HG02981 (cell line): Measurements from ENCODE around the gene NELFB.

Source experiments
- ATAC-seq: cut with Tn5 transposase; IDR thresholded peaks from one replicate; pipeline ENCODE4 v1.9.1; 2021; ENCODE audit warnings: mild to moderate bottlenecking, moderate library complexity; ENCODE audit not compliant: unreplicated experiment

NELFB gene

DNA sequence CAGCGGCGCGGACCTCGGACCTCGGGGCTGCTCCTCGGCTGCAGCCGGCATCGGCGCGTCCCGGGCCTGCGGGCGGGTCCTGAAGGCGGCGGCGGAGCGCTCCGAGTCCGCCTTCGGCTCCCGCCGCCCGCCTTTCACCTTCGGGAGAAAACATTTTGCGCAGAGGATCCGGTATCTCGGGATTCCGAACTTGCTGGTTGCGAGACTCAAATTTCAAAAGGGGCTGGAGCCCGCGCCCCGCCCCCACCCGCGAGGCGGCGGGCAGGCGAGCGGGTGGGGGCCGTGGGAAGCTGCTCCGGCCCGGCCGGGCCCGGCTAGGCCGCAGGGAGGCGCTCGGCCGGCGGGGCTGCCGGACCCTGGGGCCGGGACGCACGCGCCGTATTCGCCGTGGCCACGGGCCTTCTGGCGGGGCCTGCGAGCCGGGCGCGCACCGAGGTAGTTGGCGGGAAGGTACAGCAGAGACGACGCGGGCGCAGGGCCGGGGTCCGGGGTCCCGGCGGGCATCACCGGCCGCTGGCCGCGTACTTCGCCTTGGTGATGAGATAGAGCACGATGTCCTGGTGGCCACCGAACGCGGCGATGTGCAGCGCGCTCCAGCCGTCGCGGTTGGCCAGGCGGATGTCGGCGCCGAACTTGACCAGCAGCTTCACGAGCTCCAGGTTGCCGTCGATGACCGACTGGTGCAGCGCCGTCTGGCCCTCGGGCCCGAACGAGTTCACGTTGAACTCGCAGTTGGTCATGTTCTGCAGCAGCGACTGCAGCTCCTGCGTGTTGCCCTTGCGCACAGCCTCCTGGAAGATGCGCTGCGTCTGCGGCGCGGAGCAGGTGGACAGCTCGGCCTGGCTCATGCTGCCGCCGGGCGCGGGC lies 46.2 kb downstream of the NELFB start:
- ATAC-seq: no peak

DNA sequence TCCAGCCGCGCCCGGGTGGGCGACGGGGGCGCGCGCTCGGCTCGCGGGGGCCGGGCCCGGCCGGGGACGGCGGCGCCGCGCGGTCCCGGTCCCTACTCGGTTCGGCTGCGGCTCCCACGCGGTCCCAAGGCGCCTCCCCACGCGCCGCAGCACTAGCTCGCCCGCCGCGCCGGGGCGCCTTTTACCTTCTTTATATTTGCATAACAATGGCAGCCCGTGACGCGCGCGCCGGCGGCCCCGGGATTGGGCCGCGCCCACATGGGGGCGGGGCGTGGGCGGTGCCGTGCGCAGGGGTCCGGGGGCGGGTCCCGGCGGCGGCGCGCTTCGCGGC lies 47.0 kb downstream of the NELFB start, which contains the start of gene NRARP:
TSS of gene NRARP (minus strand) at position 154 of the 331 bp plus-strand sequence. CDS start 343 bp downstream, outside the sequence.
- peak; percentile 55 for ATAC-seq

DNA sequence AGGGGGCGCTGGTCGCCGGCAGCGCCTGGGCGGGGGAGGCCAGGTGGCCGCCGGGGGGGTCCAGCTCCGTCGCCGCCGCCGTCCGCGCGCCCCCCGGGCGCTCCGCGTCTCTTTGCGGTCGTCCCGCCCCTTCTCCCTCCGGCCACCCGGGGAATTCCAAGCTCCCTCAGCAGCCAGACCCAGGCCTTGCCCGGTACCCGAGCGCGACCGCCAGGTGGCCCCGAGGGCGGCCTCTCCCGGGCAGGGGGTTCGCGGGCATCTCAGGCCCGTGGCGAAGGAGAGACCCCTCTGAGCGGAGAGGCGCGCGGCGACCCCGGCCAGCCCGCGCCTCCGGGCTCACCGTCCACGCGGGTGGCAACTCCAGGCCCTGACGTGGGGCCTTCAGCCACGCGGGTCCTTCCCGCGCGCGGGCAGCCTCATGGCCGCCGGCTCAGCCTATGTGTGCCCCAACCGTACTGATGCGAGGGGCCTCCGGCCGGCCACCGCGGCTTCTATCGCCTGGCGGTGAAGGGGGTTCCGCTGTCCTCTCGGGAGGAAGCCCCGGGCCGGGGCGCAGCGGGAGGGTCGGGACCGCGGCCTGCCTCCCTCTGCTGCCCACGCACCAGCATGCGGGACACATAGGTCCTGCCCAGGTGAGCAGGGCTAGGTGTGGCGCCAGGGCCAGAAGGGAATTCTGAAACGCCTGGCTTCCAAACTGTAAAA lies 47.5 kb downstream of the NELFB start:
- peak; percentile 36 for ATAC-seq

DNA sequence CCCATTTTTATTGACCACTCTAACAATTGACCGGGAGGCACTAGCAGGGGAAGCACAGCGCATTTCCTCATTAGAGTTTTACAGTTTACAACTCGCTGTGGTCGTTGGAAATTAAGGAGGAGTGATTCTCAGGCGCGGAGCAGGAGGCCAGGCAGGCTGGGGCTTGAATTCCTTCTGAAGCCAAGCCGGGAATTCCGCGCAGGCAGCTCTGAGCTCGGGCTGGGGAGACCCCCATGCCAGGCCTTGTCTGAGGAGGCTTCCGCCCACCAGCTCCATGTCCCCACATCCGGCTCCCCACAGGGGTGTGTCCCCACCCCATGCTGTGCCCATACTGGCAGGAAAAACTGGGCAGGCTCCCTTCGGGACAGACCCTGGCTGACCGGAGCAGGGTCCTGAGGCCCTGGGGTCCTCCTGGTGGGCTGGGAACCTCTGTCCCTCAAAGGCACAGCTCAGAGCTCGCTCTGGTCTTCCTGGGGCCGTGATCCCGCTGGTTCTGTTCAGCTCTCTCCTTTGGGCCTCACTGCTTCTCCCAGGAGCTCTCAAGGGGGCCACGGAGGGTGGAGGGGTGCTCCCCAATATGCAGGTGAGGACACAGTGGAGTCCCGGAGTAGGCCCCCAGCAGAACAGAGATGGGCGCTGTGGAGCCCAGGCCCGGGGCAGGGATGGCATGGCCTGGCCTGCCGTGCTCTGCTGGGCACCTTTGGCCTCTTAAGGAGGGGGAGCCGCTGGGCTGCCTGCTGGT lies 48.2 kb downstream of the NELFB start:
- no peak for ATAC-seq

DNA sequence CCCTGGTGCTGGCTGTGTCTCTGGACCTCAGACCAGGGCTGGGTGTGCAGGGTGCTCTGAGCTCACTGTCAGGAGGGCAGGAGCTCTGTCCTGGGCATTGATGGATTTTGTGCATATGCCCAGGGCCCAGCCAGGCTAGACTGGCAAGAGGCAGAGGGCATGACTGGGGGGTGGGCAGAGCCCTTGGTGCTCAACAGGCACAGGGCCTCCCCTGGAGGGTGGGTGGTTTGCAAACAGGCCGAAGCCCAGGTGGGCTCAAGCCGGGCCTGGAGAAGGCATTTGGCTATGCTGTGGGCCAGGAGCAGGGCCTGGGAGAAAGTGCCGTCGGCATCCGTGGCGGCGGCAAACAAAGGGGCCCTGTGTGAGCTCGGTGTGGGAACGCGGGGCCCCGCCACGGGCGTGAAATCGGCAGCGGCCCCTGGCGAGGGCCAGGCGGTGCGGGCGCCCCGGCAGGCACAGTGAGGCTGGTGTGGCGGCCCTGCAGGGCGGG lies 48.8 kb downstream of the NELFB start:
- no peak for ATAC-seq

DNA sequence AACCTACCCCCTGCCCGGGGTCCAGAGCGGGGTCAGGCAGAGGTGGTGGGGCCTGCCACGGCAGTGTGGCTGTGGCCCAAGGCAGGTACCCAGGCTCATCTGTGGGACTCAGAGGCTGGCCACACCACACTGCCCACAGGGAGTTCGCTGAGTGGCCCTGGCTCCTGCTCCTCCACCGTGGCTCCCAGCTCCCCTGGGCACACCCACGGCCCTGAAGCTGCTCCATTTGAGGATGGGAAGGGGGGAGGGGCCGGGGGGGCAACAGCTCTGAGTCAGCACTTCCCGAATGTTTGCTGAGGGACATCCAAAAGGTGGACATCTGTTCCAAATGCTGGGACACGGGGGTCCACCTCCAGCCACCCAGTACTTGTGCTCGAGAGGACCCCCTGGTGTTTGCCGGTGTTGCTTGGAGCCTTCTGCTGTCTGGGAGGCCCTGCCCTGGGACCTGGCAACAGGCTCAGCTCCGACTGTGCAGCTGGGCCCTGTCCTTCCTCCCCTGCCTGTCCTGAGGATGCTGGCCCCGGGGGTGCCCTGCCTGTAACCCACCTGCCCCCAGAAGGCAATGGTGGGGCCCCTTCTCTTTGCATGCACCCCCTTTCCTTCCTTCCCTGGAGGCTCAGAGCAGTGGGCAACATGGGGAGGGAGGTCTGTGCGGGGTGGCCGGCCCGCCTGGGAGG lies 49.4 kb downstream of the NELFB start:
- no peak for ATAC-seq

DNA sequence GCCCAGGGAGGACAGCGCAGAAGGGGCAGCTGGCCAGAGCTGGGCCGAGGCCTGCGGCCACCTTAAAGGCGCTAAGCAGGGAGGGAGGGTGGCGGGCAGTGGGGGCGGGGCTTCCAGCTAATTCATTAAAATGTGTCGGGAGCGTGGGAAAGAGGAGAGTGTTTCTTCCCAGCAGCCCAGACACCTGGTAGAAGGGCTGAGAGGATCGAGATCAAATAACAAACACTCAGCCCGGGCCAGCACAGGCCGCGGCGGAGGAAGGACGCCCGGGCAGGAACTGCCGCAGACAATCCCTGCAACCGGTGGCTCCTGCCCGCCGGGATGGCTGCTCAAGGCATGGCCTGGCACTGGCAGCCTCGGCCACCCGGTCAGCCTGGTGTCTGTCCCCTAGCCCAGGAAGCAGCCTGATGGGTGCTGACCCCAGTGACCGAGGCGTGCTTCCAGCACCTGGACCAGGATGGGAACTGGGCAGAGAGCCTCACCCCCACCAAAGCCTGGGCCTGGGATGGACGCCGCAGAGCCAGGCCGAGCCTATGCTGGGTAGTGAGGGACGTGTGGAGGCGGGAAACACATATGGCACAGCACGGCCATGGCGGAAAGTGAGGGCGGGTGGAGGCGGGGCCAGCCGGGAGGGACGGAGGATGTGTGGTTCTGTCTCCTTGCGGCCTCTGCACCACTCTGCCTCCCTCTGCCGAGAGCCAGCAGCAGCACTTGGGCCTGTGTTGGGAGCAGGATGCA lies 50.1 kb downstream of the NELFB start:
- ATAC-seq: no peak

DNA sequence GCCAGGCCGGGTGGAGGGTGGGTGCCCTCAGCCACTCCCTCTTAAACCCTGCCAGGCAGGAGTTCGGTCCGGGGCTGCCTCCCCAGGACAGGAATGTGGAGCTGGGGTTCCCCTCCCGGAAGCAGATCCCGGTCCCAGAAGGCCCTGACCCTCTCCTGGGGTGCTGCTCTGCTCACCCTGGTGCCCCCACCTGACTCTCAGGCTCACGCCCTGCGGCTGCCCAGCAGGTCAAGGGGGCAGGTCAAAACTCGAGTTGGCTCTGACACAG lies 50.6 kb downstream of the NELFB start:
- no peak for ATAC-seq

DNA sequence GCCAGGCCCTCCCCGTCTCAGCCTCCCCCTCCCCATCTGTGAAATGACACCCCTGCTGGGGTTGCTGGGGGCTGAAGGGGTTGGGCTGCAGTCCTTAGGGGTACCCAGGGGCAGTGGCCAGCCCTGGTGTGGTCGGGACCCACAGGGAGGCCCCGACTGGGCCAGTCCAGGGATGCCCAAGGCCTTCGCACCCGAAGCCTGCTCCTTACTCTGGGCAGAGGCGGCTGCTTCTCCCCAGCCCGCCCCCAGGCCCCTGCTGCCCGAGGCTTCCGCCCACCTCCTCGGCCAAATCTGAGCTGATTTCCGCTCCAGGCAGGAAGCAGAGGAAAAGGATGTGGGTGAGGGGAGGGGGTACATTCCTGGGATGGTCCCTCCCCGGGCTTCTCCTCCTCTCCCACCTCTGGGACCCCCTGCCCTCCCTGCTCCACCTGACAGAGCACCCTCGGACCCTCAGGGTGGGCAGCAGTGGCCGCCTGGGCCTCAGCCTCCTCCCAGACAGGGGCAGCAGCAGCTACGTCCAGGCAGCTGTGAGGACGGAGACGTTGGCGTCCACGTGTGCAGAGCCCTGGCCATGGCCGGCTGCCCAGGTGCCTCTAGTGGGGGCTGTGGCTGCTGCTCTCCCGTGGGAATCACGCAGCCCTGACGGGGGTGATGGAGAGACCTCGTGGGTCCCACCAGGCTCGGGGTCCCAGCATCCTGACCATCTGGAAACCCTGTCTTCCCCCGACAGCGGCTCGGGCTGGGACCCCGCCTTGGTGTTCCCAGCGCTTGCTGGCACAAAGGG lies 51.1 kb downstream of the NELFB start:
- ATAC-seq: no peak

DNA sequence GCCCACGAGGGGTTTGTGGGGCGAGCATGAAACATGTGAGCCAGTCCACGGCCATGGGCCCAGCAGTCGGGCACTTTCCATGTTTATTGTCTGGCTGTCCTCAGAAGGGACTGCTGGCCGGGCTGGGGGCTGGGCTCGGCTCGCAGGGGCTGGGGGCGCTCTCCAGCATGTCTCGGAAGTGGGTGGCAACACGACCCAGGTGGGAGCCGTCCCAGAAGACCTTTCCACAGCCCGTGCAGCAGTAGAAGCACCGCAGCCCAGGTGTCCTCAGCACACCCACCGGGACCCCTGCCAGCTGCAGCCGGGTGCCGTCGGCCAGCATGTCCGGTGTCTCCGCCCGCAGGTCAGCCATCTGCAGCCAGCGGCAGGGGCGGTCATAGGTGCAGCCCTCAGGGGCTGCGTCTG lies 51.7 kb downstream of the NELFB start:
- no peak for ATAC-seq

DNA sequence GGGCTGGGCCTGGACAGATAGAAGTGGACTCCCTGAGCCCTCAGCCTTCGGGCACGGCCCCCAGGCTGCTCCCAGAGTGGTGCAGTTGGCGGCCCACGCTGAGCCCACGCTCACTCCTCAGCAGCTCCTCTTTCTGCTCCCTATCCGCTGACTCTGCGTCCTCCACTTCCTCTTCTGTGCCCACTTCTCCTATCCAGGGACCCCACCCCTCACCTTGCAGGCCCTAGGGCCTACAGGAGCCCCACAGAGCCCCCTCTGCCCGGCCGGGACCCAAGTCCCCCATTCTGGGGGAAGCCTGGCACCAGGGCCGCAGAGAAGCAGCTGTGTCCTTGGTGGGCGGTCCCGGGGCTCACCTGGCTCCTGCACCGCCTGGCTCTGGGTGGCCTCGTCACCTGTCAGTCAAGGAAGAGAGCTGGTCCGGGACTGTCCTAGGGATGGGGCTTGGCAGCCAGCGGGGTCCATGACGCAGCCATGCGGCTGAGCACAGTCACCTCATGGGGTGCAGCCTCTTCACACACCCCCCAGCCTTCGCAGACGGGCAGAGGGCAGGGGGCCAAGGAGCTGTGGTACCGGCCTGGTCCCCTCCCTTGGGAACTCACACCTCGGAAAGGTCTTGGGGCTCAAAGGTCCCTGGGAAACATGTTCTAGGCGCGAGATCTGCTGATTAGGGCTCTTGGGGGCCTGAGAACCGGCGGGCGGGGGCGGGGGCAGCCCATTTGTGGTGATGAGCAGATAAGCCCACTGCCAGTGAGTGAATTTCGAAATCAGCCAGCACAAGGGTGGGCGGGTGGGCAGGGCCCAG lies 52.3 kb downstream of the NELFB start:
- no peak for ATAC-seq

DNA sequence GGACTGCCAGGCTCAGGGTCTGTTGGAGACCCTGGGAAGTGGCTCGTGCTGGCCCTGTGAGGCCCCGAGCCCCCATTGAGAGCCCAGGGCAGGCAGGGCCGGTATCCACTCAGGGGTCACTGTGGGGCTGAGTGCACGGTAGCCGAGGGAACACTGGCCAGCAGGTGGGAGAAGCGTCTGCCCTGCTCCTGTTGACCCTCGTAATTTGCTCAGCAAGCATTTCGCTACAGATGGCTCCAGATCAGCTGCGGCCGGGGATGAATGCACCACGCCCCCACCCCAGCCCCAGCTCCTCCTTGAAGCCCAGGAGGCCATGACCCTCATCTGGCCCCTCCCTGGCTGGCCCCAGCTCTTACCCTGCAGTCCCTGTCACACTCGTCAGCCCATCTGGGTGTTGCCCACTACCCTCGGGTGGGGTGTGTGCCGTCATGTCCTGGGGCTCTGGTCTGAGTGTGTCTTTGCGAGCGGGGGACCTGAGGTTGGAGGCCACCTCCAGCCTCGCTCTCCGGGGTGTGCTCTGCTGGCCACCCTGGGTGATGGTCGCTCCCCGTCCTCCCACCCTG lies 53.0 kb downstream of the NELFB start:
- no peak for ATAC-seq

DNA sequence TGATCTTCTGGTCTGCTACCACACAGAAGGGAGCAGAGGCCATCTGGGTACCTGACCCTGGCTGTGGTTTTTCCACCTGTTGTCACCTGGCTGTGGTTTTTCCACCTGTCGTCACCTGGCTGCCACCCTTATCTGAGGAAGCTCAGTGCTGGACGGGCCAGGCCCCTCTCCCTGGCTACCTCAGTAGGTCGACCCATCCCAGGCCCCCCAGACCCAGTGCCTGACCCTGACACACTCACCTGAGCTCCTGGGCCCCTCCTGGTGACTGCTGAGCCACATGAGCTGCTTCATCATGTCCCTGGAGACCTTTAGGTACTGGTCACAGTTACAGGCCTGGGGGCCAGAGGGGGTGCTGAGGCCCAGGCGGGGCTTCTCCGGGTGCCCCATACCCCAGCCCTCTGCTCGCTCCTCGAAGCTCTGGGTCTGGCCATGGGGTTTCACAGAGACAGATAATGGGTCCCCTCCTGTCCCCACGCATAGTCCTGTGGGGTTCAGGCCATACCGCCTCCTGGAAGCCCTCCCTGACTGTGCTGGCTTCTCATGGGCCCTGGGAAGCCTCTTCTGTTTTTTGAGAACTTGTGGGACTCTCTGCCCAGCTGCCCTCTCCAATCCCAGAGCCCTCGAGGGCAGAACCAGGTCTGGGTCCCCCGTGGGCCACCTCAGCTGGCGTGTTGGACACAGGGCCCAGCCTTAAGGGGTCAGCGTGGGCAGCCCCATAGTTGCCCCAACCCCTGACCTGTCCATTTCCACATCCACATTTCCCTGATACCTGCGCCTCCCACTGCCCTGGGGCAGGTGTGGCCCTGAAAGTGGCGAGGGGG lies 54.5 kb downstream of the NELFB start:
- ATAC-seq: no peak

DNA sequence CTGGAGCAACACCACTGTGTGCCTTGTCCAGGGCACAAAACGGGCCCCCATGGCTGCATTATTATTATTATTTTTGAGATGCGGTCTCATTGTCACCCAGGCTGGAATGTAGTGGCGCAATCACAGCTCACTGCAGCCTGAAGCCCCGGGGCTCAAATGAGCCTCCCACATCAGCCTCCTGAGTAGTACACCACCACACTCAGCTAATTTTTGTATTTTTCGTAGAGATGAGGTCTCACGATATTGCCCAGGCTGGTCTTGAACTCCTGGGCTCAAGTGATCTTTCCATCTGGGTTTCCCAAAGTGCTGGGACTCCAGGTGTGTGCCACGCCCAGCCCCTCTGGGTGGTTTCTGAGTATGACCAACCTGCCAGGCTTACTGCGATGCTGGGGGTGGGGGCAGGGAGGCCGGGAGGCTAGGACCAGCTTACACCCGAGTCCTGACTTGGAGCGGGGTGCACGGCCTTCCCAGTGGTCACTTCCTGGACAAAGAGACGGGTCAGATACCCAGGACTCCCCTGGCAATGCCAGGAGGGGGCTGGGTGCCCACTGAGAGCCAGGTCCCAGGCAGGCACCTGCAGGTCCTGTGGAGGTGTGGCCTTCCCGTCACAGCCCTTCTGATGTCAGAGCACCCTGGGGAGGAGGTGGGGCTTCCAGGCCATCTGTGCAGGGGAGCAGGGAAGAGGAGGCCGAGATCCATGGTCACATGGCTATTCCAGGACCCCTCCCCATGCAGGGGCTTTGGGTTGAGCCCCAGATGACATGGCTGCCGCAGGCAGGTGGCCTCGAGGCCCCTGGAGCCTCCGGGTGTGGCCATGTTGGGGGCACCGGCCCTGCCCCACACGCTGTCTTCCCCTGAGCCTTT lies 55.3 kb downstream of the NELFB start:
- no peak for ATAC-seq

DNA sequence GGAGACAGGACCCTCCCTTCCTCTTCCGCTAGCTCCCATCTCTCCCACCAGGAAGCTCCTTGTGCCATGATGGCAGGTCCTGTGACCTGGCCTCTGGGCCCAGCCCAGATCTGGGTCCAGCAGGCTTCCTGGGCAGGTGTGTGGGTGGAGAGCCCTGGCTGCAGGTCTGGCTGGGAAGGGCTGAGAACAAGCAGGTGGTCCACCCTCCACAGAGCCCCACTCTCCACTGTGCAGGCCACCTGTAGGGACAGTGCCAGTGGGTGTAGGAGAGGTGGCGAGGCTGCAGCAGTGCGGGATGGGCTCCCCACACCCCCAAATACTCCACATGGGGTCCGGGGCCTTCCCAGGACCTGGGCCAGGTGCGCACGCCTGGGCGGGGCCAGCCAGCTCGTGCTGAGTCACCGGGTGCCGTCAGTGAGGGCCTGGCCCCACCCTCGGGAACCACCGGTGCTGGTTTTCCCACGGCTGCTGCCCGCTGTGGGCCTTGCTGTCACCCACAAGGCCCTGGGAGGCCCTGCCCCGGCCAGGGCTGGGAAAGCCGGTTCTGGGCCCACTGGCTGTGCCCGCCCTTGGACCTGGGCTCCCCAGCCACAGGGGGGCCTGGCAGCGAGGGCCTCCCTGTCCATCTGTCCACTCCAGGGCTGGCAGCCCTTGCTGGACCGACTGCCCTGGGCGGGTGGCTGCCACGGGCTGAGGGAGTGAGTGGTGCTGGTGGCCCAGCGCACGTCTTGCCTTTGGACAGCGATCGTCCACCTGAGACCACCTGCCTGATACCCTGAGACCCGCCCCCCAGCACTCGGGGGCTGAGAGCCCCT lies 56.3 kb downstream of the NELFB start:
- ATAC-seq: no peak
